ENCODE data around the gene CSH2.

The CSH2 gene

GRCh38 chr17:63830904-63831491 lies 42.5 kb downstream of the CSH2 start:
- TF ChIP-seq CTCF (conservative IDR thresholded peaks at IDR 0.05; ENCODE audit: control insufficient read depth, insufficient read depth, low read depth, low read length), result no peak
- no peak for DNase-seq (ENCODE audit: low read depth)
- H3K4me3 ChIP-seq (ENCODE audit: control insufficient read depth, low read depth, low read length), result no peak overlapping the region

GRCh38 chr17:63830278-63830677 lies 43.2 kb downstream of the CSH2 start:
- no peak overlapping the region for H3K4me3 ChIP-seq (ENCODE audit: control insufficient read depth, low read depth, low read length)
- TF ChIP-seq CTCF (conservative IDR thresholded peaks at IDR 0.05; ENCODE audit: control insufficient read depth, insufficient read depth, low read depth, low read length), result no peak
- no peak for DNase-seq (ENCODE audit: low read depth)

GRCh38 chr17:63828936-63829335 lies 44.5 kb downstream of the CSH2 start:
- TF ChIP-seq CTCF (conservative IDR thresholded peaks at IDR 0.05; ENCODE audit: control insufficient read depth, insufficient read depth, low read depth, low read length), result no peak
- no peak for DNase-seq (ENCODE audit: low read depth)
- H3K4me3 ChIP-seq (ENCODE audit: control insufficient read depth, low read depth, low read length), result no peak overlapping the region

GRCh38 chr17:63827801-63828221 lies 45.7 kb downstream of the CSH2 start:
- no peak for TF ChIP-seq CTCF (conservative IDR thresholded peaks at IDR 0.05; ENCODE audit: control insufficient read depth, insufficient read depth, low read depth, low read length)
- DNase-seq (ENCODE audit: low read depth), result no peak
- peak overlapping the region; percentile 97 for H3K4me3 ChIP-seq (ENCODE audit: control insufficient read depth, low read depth, low read length)

GRCh38 chr17:63827002-63827800 lies 46.3 kb downstream of the CSH2 start, which contains the start of the genes FTSJ3 and PSMC5:
Gene FTSJ3 (minus strand): TSS chr17:63827663. CDS start chr17:63826902, 761 bp downstream.
Gene PSMC5 (plus strand): TSS chr17:63827431. CDS start chr17:63827491, 60 bp downstream.
- DNase-seq (ENCODE audit: low read depth), result peak; percentile 92
- no peak for TF ChIP-seq CTCF (conservative IDR thresholded peaks at IDR 0.05; ENCODE audit: control insufficient read depth, insufficient read depth, low read depth, low read length)
- H3K4me3 ChIP-seq (ENCODE audit: control insufficient read depth, low read depth, low read length), result peak within 1 kb of the TSS; percentile 97

GRCh38 chr17:63826468-63827001 lies 46.9 kb downstream of the CSH2 start:
- DNase-seq (ENCODE audit: low read depth), result peak; percentile 31
- TF ChIP-seq CTCF (conservative IDR thresholded peaks at IDR 0.05; ENCODE audit: control insufficient read depth, insufficient read depth, low read depth, low read length), result no peak

More at GRCh38 chr17:63826468-63827001, 46.9 kb downstream of the CSH2 start:
- peak overlapping the region; percentile 97 for H3K4me3 ChIP-seq (ENCODE audit: control insufficient read depth, low read depth, low read length)

Data from fibroblast of mammary gland (primary cell).